BLaER1 (cell line): ENCODE results near the gene SRRM4.
"Not testable (repeated sequence)": the region's sequence is repeated elsewhere in the genome, so short reads cannot be mapped to it uniquely, and the experiment has no call there.

Experiments used
- H3K27ac ChIP-seq: shearing (Covaris generic); formaldehyde crosslinking; 2 replicates; pipeline ENCODE4 v1.8.1; 2022
- H3K27me3 ChIP-seq: shearing (Covaris generic); formaldehyde crosslinking; 2 replicates; pipeline ENCODE4 v1.8.1; 2022
- H3K36me3 ChIP-seq: shearing (Covaris generic); formaldehyde crosslinking; 2 replicates; pipeline ENCODE4 v1.8.1; 2022
- H3K4me1 ChIP-seq: shearing (Covaris generic); formaldehyde crosslinking; 2 replicates; pipeline ENCODE4 v1.8.1; 2022
- H3K4me2 ChIP-seq: shearing (Covaris generic); formaldehyde crosslinking; 2 replicates; pipeline ENCODE4 v1.8.1; 2022
- H3K4me3 ChIP-seq: shearing (Covaris generic); formaldehyde crosslinking; 2 replicates; pipeline ENCODE4 v1.8.1; 2022
- H3K9ac ChIP-seq: shearing (Covaris generic); formaldehyde crosslinking; 2 replicates; pipeline ENCODE4 v1.8.1; 2022
- H3K9me3 ChIP-seq: shearing (Covaris generic); formaldehyde crosslinking; 2 replicates; pipeline ENCODE4 v1.8.1; 2022
- H4K20me1 ChIP-seq: shearing (Covaris generic); formaldehyde crosslinking; 2 replicates; pipeline ENCODE4 v1.8.1; 2022
- Cebpa-rat ChIP-seq: shearing (Covaris generic); IDR thresholded peaks from 2 replicates; pipeline ENCODE4 v1.8.1; 2022

SRRM4 gene

GRCh38 chr12:119006746-119007145, 25.4 kb downstream of the SRRM4 start:
- Histone ChIP-seq H3K27me3 (no peaks in the 10 kb centered on the region), H3K4me2 (no peak overlapping the region), H3K27ac (no peak overlapping the region), H3K9ac (no peak overlapping the region), H3K4me1 (no peaks in the 10 kb centered on the region), H3K4me3 (no peak overlapping the region), H3K36me3 (no peaks in the 10 kb centered on the region), H4K20me1 (no peaks in the 10 kb centered on the region), H3K9me3 (peaks cover 9% of the 10 kb centered on the region)
- no peak for TF ChIP-seq Cebpa-rat

GRCh38 chr12:119008273-119008672, 26.9 kb downstream of the SRRM4 start:
- not testable (repeated sequence) for H3K9ac ChIP-seq, H3K4me1 ChIP-seq, H3K4me2 ChIP-seq, H3K4me3 ChIP-seq, H3K27me3 ChIP-seq, H3K9me3 ChIP-seq, H3K36me3 ChIP-seq, H3K27ac ChIP-seq, H4K20me1 ChIP-seq

- Histone ChIP-seq H3K4me1 (no peaks in the 10 kb centered on the region), H4K20me1 (no peaks in the 10 kb centered on the region), H3K36me3 (no peaks in the 10 kb centered on the region), H3K9ac (no peak overlapping the region), H3K9me3 (peaks cover 10% of the 10 kb centered on the region), H3K27me3 (no peaks in the 10 kb centered on the region), H3K4me3 (no peak overlapping the region), H3K4me2 (no peak overlapping the region), H3K27ac (no peak overlapping the region)
- TF ChIP-seq Cebpa-rat, result no peak
Observed at GRCh38 chr12:119008691-119009221, 27.4 kb downstream of the SRRM4 start.

GRCh38 chr12:119011231-119011630, 29.9 kb downstream of the SRRM4 start:
- Histone ChIP-seq H3K27ac (no peak overlapping the region), H3K4me1 (no peaks in the 10 kb centered on the region), H3K36me3 (no peaks in the 10 kb centered on the region), H4K20me1 (no peaks in the 10 kb centered on the region), H3K9me3 (peaks cover 10% of the 10 kb centered on the region), H3K4me2 (no peak overlapping the region), H3K9ac (no peak overlapping the region), H3K27me3 (no peaks in the 10 kb centered on the region), H3K4me3 (no peak overlapping the region)
- no peak for TF ChIP-seq Cebpa-rat

GRCh38 chr12:119012179-119012578, 30.8 kb downstream of the SRRM4 start:
- Histone ChIP-seq H3K27ac (no peak overlapping the region), H3K4me2 (no peak overlapping the region), H3K4me1 (no peaks in the 10 kb centered on the region)

GRCh38 chr12:119013023-119013422, 31.7 kb downstream of the SRRM4 start:
- peaks cover 10% of the 10 kb centered on the region for H3K9me3 ChIP-seq
- no peaks in the 10 kb centered on the region for H4K20me1 ChIP-seq
- no peaks in the 10 kb centered on the region for H3K36me3 ChIP-seq
- H3K4me3 ChIP-seq, result no peak overlapping the region
- no peak overlapping the region for H3K27ac ChIP-seq
- no peak overlapping the region for H3K9ac ChIP-seq
- TF ChIP-seq Cebpa-rat, result no peak
- H3K4me2 ChIP-seq, result no peak overlapping the region
- no peaks in the 10 kb centered on the region for H3K4me1 ChIP-seq
- no peaks in the 10 kb centered on the region for H3K27me3 ChIP-seq

More at GRCh38 chr12:119012179-119012578, 30.8 kb downstream of the SRRM4 start:
- no peaks in the 10 kb centered on the region for H4K20me1 ChIP-seq
- H3K9me3 ChIP-seq, result peaks cover 10% of the 10 kb centered on the region
- H3K4me3 ChIP-seq, result no peak overlapping the region
- H3K9ac ChIP-seq, result no peak overlapping the region
- no peak for TF ChIP-seq Cebpa-rat
- H3K36me3 ChIP-seq, result no peaks in the 10 kb centered on the region
- H3K27me3 ChIP-seq, result no peaks in the 10 kb centered on the region

- H3K4me2 ChIP-seq, result no peak overlapping the region
- no peaks in the 10 kb centered on the region for H3K36me3 ChIP-seq
- H4K20me1 ChIP-seq, result no peaks in the 10 kb centered on the region
- peaks cover 10% of the 10 kb centered on the region for H3K9me3 ChIP-seq
- no peak overlapping the region for H3K9ac ChIP-seq
- H3K4me3 ChIP-seq, result no peak overlapping the region
- no peaks in the 10 kb centered on the region for H3K4me1 ChIP-seq
- no peaks in the 10 kb centered on the region for H3K27me3 ChIP-seq
- H3K27ac ChIP-seq, result no peak overlapping the region
- TF ChIP-seq Cebpa-rat, result no peak
Observed at GRCh38 chr12:119014368-119014767, 33.0 kb downstream of the SRRM4 start.

- Histone ChIP-seq H3K4me2 (no peak overlapping the region), H3K9me3 (peaks cover under 1% of the 10 kb centered on the region; the same call in 1 of the 2 replicates), H3K9ac (no peak overlapping the region), H3K4me3 (no peak overlapping the region), H3K27me3 (no peaks in the 10 kb centered on the region), H4K20me1 (no peaks in the 10 kb centered on the region), H3K36me3 (no peaks in the 10 kb centered on the region), H3K27ac (no peak overlapping the region), H3K4me1 (no peaks in the 10 kb centered on the region)
- TF ChIP-seq Cebpa-rat, result no peak
Observed at GRCh38 chr12:119016715-119017114, 35.4 kb downstream of the SRRM4 start.

GRCh38 chr12:119019166-119019565, 37.8 kb downstream of the SRRM4 start:
- H3K27ac ChIP-seq, result no peak overlapping the region
- no peaks in the 10 kb centered on the region for H3K4me1 ChIP-seq
- no peaks in the 10 kb centered on the region for H4K20me1 ChIP-seq
- no peaks in the 10 kb centered on the region for H3K9me3 ChIP-seq
- no peak overlapping the region for H3K9ac ChIP-seq
- no peaks in the 10 kb centered on the region for H3K27me3 ChIP-seq
- no peak for TF ChIP-seq Cebpa-rat
- no peak overlapping the region for H3K4me3 ChIP-seq
- H3K36me3 ChIP-seq, result no peaks in the 10 kb centered on the region
- H3K4me2 ChIP-seq, result no peak overlapping the region

- TF ChIP-seq Cebpa-rat, result no peak
- Histone ChIP-seq H3K4me2 (no peak overlapping the region), H4K20me1 (no peaks in the 10 kb centered on the region), H3K36me3 (no peaks in the 10 kb centered on the region), H3K27ac (no peak overlapping the region), H3K4me1 (no peaks in the 10 kb centered on the region), H3K4me3 (no peak overlapping the region), H3K9ac (no peak overlapping the region), H3K27me3 (no peaks in the 10 kb centered on the region), H3K9me3 (no peaks in the 10 kb centered on the region)
Observed at GRCh38 chr12:119020406-119021360, 39.3 kb downstream of the SRRM4 start.
